MM.1S (cell line): ENCODE results near the gene GSN.

Source experiments
- CTCF ChIP-seq: fragments of 300-600 bp; sonication (generic); IDR thresholded peaks from 2 replicates; pipeline ENCODE4 v1.5.1; 2016; ENCODE audit warnings: antibody characterized with exemption, low read length, mixed read lengths
- EZH2 ChIP-seq: fragments of 300-600 bp; sonication (generic); optimal IDR thresholded peaks from 2 replicates; pipeline ENCODE3; 2017; ENCODE audit warnings: low read depth, mild to moderate bottlenecking, antibody characterized with exemption, low read length, mixed read lengths

- TF ChIP-seq CTCF (no peak), EZH2 (no peak)
Observed at GRCh38 chr9:121235512-121235911, 32.5 kb upstream of the GSN start.
